Spinal cord (tissue), 10 donors: ENCODE data around the gene CLUH. TPM values are rescaled to one million over a fixed set of nuclear protein-coding genes. Genes with fewer than 3 reads are reported as not detected.

Experiments
- DNase-seq, 6 donors: peaks; one replicate each; pipeline versions ENCODE4 v3.0.0 to v3.0.0-alpha.2; 2013 to 2015; ENCODE audit warnings: low spot score in 6 of 6, low read depth in 4 of 6
- H3K27ac ChIP-seq: one replicate; pipeline ENCODE4 v1.5.1; 2013; ENCODE audit warnings: low read depth, low read length, control low read depth
- H3K27me3 ChIP-seq: one replicate; pipeline ENCODE4 v1.6.1; 2013; ENCODE audit warnings: low read length; ENCODE audit not compliant: control insufficient read depth, insufficient read depth
- H3K36me3 ChIP-seq: one replicate; pipeline ENCODE4 v1.6.1; 2013; ENCODE audit warnings: low read length; ENCODE audit not compliant: control insufficient read depth, insufficient read depth
- H3K4me1 ChIP-seq: one replicate; pipeline ENCODE4 v1.6.1; 2013; ENCODE audit warnings: low read length; ENCODE audit not compliant: control insufficient read depth, insufficient read depth
- H3K4me3 ChIP-seq: one replicate; pipeline ENCODE4 v1.5.1; 2013; ENCODE audit warnings: low read depth, low read length, control low read depth
- H3K9me3 ChIP-seq: one replicate; pipeline ENCODE4 v1.6.1; 2013; ENCODE audit warnings: low read length; ENCODE audit not compliant: control insufficient read depth, insufficient read depth
- WGBS: methylation state at CpG from one replicate; pipeline ENCODE4 v1.1.5; 2013; ENCODE audit warnings: missing lambda C conversion rate; ENCODE audit not compliant: insufficient coverage; 5-methylcytosine and 5-hydroxymethylcytosine counted together
- polyA plus RNA-seq, 2 donors: library from polyadenylated mRNA; unstranded; fragments of 120-200 nt; gene quantifications; one replicate each; pipeline ENCODE4 v1.2.1, GENCODE V29; 2013; ENCODE audit not compliant: insufficient read length in 2 of 2
- total RNA-seq, 2 donors: library from RNA; depleted of rRNA in 1 of 2; stranded (reverse); fragments of 120-200 nt in 1 of 2; fragments of >200 nt in 1 of 2; gene quantifications; one replicate each; pipeline versions ENCODE4 v1.2.3 to v1.2.4, GENCODE V29; 2013 to 2014
- donor health status: healthy.

Gene CLUH
- total and polyA plus RNA-seq, 4 donors: 21.2 to 56.6 (median 39.5) TPM

DNA sequence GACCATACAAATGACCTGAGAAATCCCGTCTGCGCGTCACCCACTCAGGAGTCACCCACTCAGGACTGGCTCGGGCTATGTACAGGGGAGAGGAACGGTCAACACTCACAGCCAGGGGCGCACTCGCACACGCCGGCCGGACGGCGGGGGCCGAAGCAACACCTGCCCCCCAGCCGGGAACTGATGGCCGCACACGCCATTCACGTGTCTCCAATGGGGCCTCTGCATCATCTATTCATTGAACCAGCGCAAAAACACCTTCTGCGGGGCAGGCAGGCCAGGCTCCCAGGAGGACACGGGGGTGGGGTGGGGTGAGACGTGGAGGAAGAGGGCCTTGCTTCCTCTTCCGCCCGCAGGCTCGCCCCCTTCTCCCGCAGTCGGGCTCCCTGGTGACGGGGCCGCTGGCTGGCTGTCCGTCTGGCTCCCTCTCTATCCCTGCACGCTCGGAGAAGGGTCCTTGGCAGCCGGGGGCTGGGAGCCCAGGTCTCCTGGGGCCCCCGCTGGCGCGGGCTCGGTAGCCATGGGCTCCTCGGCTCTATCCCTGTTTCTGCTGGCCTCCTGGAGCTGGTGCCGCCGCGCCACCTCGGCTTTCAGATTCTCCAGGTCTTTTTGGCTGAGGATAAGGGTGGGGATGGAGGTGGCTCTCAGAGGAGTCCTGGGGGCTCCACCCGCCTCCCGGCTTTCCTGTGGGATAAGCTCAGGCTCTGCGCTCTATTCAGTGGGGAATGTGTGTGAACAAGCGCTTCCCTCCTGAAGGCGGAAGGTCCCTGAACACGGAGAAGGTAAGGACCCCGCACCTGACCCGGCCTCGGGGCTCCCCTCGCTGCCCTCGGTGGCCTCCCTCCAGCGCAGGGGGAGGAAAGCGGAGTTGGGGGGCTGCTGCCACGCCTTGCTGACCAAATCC lies 21.1 kb downstream of the CLUH start:
- H3K9me3 ChIP-seq: no peaks in the 10 kb centered on the region
- peaks cover 21% of the 10 kb centered on the region for H3K4me1 ChIP-seq
- H3K27me3 ChIP-seq: no peaks in the 10 kb centered on the region
- no peak overlapping the region for H3K27ac ChIP-seq
- H3K4me3 ChIP-seq: no peak overlapping the region
- 86% methylated on average over 48 of the region's 55 CpGs for WGBS
- DNase-seq: no peak
- peaks cover 75% of the 10 kb centered on the region for H3K36me3 ChIP-seq

DNA sequence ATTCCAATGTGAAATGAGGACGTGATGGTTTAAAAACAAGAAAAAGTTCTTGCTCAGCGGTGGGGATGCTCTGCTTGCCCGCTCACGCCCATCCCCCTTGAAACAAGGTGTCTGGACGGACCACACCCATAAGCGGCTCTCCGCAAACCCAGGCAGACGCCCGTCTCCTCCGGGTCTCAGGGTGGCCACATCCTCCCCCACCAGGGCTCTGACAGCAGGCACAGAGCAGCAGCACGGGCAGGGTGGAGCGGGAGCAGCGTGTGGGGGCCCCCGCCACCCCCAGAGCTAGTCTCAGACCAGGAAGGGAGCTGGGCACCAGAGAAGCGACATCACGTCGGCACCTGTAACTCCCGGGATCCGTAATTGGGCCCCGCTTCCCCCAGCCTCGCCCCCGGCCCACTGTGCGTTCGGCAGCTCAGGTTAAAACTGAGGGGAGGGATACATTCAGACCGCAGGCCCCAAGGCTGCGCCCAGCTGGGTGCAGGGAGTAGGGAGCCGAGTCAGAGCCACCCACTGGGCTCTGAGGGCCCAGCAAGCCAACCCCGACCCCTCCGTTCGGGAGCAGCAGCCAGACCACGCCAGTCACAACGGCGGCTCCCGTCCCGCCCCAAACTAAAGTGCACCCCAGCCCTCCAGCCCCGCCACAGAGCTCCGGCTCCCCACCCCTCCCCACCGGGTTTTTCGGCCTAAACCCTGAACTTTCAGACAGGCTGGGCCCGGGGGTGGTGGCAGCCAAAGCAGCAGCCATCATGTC lies 22.0 kb downstream of the CLUH start:
- Histone ChIP-seq H3K36me3 (peaks cover 68% of the 10 kb centered on the region), H3K4me1 (peaks cover 22% of the 10 kb centered on the region)
- no peak for DNase-seq

DNA sequence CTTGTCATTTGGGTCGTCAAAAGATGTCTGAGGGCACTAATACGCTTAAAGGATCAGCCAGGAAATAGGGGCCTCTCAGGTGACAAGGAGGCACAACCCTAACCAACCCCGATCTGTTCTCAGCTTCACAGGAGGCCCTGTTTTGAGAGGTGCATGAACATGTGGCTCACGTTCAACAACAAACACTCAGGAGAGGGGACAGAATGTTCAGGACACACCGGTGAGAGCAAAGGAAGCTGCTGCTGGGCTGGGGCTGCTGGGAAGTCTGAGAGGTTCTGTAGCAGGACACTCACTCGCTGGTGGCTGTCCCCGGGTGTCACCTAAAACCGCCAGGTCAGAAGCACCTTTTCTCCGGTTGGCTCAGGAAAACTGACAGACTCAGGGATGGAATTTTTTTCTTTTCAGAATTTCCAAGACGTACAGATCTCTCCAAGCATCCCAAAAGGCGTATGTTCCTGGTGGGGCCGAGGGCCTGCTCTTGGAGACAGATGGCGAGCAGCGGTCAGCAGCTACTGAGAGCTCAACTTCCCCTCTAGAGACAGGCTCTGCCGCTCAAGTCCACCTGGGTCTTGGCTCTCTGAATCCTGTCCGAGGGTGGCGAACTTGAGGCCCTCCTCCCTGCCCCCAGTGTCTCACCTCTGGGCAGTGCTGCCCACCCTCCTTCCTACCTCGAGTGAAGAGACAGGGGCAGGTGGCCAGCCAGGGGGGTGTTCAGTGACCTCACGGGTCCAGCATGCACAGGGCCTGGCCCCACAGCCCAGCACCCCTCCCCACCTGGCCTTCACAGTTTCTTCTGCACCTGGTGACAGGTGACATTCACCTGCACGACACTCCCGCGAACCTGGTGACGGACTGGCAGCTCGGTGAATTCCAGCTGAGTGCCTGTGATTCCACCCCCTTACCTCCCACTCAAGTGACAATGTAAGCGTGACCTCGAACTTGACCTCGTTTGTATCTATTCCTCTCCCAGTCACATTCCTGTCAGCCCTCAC lies 22.9 kb downstream of the CLUH start:
- no peak overlapping the region for H3K27ac ChIP-seq
- no peak overlapping the region for H3K4me3 ChIP-seq
- no peaks in the 10 kb centered on the region for H3K9me3 ChIP-seq
- WGBS: 72% methylated on average over 20 of the region's 27 CpGs
- DNase-seq: no peak
- peaks cover 24% of the 10 kb centered on the region for H3K4me1 ChIP-seq
- peaks cover 61% of the 10 kb centered on the region for H3K36me3 ChIP-seq
- no peaks in the 10 kb centered on the region for H3K27me3 ChIP-seq

More for the DNA sequence above, 22.0 kb downstream of the CLUH start:
- 62% methylated on average over 36 of the region's 40 CpGs for WGBS
- no peaks in the 10 kb centered on the region for H3K27me3 ChIP-seq
- no peak overlapping the region for H3K27ac ChIP-seq
- no peaks in the 10 kb centered on the region for H3K9me3 ChIP-seq
- H3K4me3 ChIP-seq: no peak overlapping the region

DNA sequence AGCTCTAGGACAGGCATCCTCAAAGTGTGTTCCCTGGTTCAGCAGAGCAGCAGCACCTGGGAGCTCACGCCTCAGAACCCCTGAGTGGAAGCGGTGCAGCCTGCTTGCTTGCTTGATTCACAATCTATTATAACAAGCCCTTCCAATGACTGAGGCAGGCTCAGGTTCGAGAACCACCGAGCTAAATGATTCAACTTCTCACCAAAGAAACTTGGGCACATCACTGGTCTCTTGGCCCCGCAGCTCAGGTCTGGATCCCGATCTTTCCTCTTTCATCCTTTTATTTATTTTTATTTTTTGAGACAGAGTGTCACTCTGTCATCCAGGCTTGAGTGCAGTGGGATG lies 24.5 kb downstream of the CLUH start:
- Histone ChIP-seq H3K36me3 (peaks cover 46% of the 10 kb centered on the region), H3K4me1 (peaks cover 24% of the 10 kb centered on the region), H3K4me3 (no peak overlapping the region), H3K9me3 (no peaks in the 10 kb centered on the region), H3K27ac (no peak overlapping the region), H3K27me3 (no peaks in the 10 kb centered on the region)
- DNase-seq: no peak
- WGBS: 80% methylated on average over 5 of the region's 6 CpGs

DNA sequence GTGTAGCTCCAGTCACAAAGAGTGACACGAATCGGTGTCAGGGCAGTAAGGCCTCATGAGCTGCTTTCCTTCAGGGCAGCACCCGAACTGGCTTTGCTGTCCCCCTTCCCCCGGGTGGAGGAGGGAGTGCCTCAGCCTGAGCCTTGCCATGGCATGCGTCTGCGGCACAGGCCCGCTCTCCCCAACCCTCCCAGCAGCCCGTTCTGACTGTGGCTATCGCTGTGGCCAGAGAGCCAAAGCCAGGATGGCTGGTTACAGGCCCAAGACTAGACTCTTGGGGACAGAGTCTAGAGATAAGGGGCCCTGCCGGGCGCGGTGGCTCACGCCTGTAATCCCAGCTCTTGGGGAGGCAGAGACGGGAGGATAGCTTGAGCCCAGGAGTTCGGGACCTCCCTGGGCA lies 25.9 kb downstream of the CLUH start:
- Histone ChIP-seq H3K4me1 (peaks cover 24% of the 10 kb centered on the region), H3K4me3 (no peak overlapping the region), H3K27ac (no peak overlapping the region), H3K36me3 (peaks cover 45% of the 10 kb centered on the region), H3K27me3 (no peaks in the 10 kb centered on the region), H3K9me3 (no peaks in the 10 kb centered on the region)
- WGBS: 86% methylated on average over 15 of the region's 15 CpGs
- no peak for DNase-seq

DNA sequence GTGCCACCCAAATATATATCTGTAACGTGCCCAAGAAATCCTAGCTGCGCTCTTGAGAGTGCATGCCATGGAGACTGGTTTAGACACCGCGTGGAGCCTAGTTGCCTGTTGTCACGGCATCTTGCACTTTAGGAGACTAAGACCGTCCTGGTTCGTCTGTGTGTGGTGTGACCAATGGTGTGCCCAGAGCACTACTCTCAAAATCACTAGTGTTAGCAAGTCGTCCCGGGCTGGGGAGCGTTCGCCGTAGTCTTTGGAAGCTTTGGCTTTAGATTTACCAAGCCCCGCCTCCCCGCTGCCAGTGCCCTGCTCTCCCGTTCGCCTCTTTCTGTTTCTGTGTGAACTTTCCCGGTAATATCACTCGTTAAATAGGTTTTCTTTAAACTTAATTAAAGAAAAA lies 27.0 kb downstream of the CLUH start:
- Histone ChIP-seq H3K27ac (no peak overlapping the region), H3K9me3 (no peaks in the 10 kb centered on the region), H3K27me3 (no peaks in the 10 kb centered on the region), H3K36me3 (peaks cover 34% of the 10 kb centered on the region), H3K4me3 (no peak overlapping the region), H3K4me1 (peaks cover 23% of the 10 kb centered on the region)
- no peak for DNase-seq
- WGBS: 89% methylated on average over 6 of the region's 18 CpGs

DNA sequence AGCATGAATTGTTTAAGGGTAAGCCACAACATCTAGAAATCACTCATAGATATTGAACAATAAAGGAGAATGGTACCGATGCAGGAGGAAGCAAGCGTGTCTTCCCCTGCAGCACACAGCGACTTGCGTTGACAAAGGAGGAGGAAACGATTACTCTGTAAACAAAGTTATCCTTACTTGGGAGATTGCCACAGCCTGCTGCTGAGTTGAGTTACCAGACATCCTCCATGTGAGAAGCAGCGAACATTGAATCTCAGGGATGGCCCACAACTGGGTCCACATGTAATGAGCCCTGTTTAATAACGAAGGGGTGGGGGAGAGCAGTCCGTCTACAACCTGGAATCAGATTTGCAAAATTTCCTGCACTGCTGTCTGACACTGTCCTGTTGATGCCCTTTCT lies 27.7 kb downstream of the CLUH start:
- H3K36me3 ChIP-seq: peaks cover 31% of the 10 kb centered on the region
- H3K4me1 ChIP-seq: peaks cover 21% of the 10 kb centered on the region
- no peaks in the 10 kb centered on the region for H3K9me3 ChIP-seq
- WGBS: 69% methylated on average over 7 of the region's 8 CpGs
- no peak overlapping the region for H3K4me3 ChIP-seq
- H3K27ac ChIP-seq: no peak overlapping the region
- no peaks in the 10 kb centered on the region for H3K27me3 ChIP-seq
- peak in 1 of 6 donors; percentile 33 for DNase-seq

DNA sequence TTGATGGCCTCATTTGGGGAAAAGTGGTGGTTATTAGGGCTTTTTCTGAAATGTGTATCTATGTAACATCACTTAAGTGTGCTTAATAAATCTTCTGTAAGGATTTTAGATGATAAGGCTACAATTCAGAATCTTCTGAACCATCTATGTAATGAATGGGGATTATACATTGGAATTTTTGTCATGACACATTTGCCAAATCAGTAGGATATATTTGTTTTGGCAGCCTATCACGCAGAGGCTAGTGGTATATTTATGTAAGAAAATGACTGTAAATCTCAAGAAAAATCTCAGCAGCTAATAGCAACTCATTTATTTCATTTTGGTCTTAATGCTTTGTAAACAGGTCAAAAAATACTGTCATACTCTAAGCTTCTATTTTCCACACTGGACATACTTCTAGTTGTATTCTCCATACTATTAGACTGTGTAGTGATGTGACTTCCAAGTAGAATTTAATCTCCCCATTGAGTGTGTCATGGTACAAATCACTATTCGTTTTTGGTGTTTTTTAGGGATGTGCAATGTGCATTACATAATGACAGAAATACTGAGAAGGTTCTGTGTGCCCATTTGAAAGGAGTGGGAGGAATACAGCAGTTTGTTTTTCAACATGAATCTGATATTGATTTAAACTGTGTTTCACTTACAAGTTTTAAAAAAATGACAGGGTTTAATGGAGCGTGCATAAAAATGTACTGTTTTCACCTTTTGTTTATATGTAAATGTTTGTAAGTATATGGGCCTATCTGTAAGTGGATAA lies 29.2 kb downstream of the CLUH start:
- H3K27ac ChIP-seq: no peak overlapping the region
- peaks cover 42% of the 10 kb centered on the region for H3K36me3 ChIP-seq
- WGBS: no CpG with 5 or more reads among the region's 3 CpGs

More for the DNA sequence above, 29.2 kb downstream of the CLUH start:
- no peak for DNase-seq
- Histone ChIP-seq H3K27me3 (no peaks in the 10 kb centered on the region), H3K4me1 (peaks cover 17% of the 10 kb centered on the region), H3K4me3 (no peak overlapping the region), H3K9me3 (no peaks in the 10 kb centered on the region)
